Adipocyte (in vitro differentiated cells): Measurements from ENCODE around the gene MTPN.

Experiments
- DNase-seq: peaks from one replicate; pipeline ENCODE4 v3.0.0-alpha.2; 2015; ENCODE audit warnings: low read depth
- H3K27me3 ChIP-seq: replicated peaks from 2 replicates; pipeline ENCODE4 v1.7.0; 2013; ENCODE audit warnings: mild to moderate bottlenecking, low read length, moderate library complexity; ENCODE audit not compliant: control insufficient read depth, insufficient read depth
- H3K36me3 ChIP-seq: 2 replicates; pipeline ENCODE4 v1.7.0; 2013; ENCODE audit warnings: low read length, mild to moderate bottlenecking, moderate library complexity; ENCODE audit not compliant: control insufficient read depth, insufficient read depth, severe bottlenecking
- H3K4me1 ChIP-seq: 2 replicates; pipeline ENCODE4 v1.7.0; 2013; ENCODE audit warnings: mild to moderate bottlenecking, low read length, moderate library complexity; ENCODE audit not compliant: control insufficient read depth, insufficient read depth
- H3K4me3 ChIP-seq: 2 replicates; pipeline ENCODE4 v1.7.0; 2013; ENCODE audit warnings: mild to moderate bottlenecking, low read length, moderate library complexity
- H3K9ac ChIP-seq: 2 replicates; pipeline ENCODE4 v1.7.0; 2013; ENCODE audit warnings: mild to moderate bottlenecking, low read length, moderate library complexity
- H3K9me3 ChIP-seq: 2 replicates; pipeline ENCODE4 v1.7.0; 2013; ENCODE audit warnings: mild to moderate bottlenecking, low read length, moderate library complexity; ENCODE audit not compliant: control insufficient read depth

Gene MTPN

GRCh38 chr7:135934651-135935050 is 42.5 kb downstream of the MTPN start:
- no peak for DNase-seq
- no peak overlapping the region for H3K9ac ChIP-seq
- H3K4me1 ChIP-seq = peaks cover 44% of the 10 kb centered on the region
- H3K36me3 ChIP-seq = peaks cover 2% of the 10 kb centered on the region
- no peaks in the 10 kb centered on the region for H3K9me3 ChIP-seq
- H3K4me3 ChIP-seq = no peak overlapping the region
- H3K27me3 ChIP-seq = no peaks in the 10 kb centered on the region

- Histone ChIP-seq H3K4me3 (no peak overlapping the region), H3K36me3 (peaks cover 12% of the 10 kb centered on the region), H3K9ac (no peak overlapping the region), H3K4me1 (peaks cover 41% of the 10 kb centered on the region), H3K27me3 (no peaks in the 10 kb centered on the region), H3K9me3 (no peaks in the 10 kb centered on the region)
- no peak for DNase-seq
Observed at GRCh38 chr7:135933509-135934188, 43.5 kb downstream of the MTPN start.

GRCh38 chr7:135932131-135932530 is 45.0 kb downstream of the MTPN start:
- Histone ChIP-seq H3K9me3 (no peaks in the 10 kb centered on the region), H3K4me3 (no peak overlapping the region), H3K27me3 (no peaks in the 10 kb centered on the region), H3K9ac (no peak overlapping the region), H3K4me1 (peaks cover 27% of the 10 kb centered on the region), H3K36me3 (peaks cover 23% of the 10 kb centered on the region)
- no peak for DNase-seq

- Histone ChIP-seq H3K36me3 (peaks cover 29% of the 10 kb centered on the region), H3K4me3 (no peak overlapping the region), H3K27me3 (no peaks in the 10 kb centered on the region), H3K9ac (no peak overlapping the region), H3K4me1 (peaks cover 21% of the 10 kb centered on the region), H3K9me3 (no peaks in the 10 kb centered on the region)
- peak; percentile 67 for DNase-seq
Observed at GRCh38 chr7:135930565-135931461, 46.3 kb downstream of the MTPN start.

- H3K4me1 ChIP-seq = peaks cover 21% of the 10 kb centered on the region
- no peak overlapping the region for H3K9ac ChIP-seq
- no peaks in the 10 kb centered on the region for H3K27me3 ChIP-seq
- no peak for DNase-seq
- H3K9me3 ChIP-seq = no peaks in the 10 kb centered on the region
- peaks cover 29% of the 10 kb centered on the region for H3K36me3 ChIP-seq
- H3K4me3 ChIP-seq = no peak overlapping the region
Observed at GRCh38 chr7:135929722-135930141, 47.4 kb downstream of the MTPN start.

- Histone ChIP-seq H3K36me3 (peaks cover 29% of the 10 kb centered on the region), H3K9me3 (no peaks in the 10 kb centered on the region), H3K9ac (no peak overlapping the region), H3K4me3 (no peak overlapping the region), H3K27me3 (no peaks in the 10 kb centered on the region), H3K4me1 (peaks cover 21% of the 10 kb centered on the region)
- no peak for DNase-seq
Observed at GRCh38 chr7:135929249-135929648, 47.9 kb downstream of the MTPN start.

- no peak overlapping the region for H3K9ac ChIP-seq
- no peak overlapping the region for H3K4me3 ChIP-seq
- DNase-seq = no peak
- no peaks in the 10 kb centered on the region for H3K9me3 ChIP-seq
- no peaks in the 10 kb centered on the region for H3K27me3 ChIP-seq
- H3K4me1 ChIP-seq = peaks cover 23% of the 10 kb centered on the region
- H3K36me3 ChIP-seq = peaks cover 29% of the 10 kb centered on the region
Observed at GRCh38 chr7:135928136-135928535, 49.0 kb downstream of the MTPN start.

- H3K4me3 ChIP-seq = no peak overlapping the region
- H3K36me3 ChIP-seq = peaks cover 29% of the 10 kb centered on the region
- no peaks in the 10 kb centered on the region for H3K27me3 ChIP-seq
- peaks cover 17% of the 10 kb centered on the region for H3K4me1 ChIP-seq
- no peak for DNase-seq
- no peaks in the 10 kb centered on the region for H3K9me3 ChIP-seq
- H3K9ac ChIP-seq = no peak overlapping the region
Observed at GRCh38 chr7:135925210-135925609, 51.9 kb downstream of the MTPN start.

- DNase-seq = no peak
- Histone ChIP-seq H3K4me3 (no peak overlapping the region), H3K9ac (no peak overlapping the region), H3K4me1 (peaks cover 15% of the 10 kb centered on the region), H3K27me3 (no peaks in the 10 kb centered on the region), H3K36me3 (peaks cover 23% of the 10 kb centered on the region), H3K9me3 (no peaks in the 10 kb centered on the region)
Observed at GRCh38 chr7:135924302-135924701, 52.9 kb downstream of the MTPN start.

GRCh38 chr7:135922263-135922662 is 54.9 kb downstream of the MTPN start:
- Histone ChIP-seq H3K9ac (no peak overlapping the region), H3K27me3 (no peaks in the 10 kb centered on the region), H3K36me3 (peaks cover 7% of the 10 kb centered on the region), H3K4me1 (peaks cover 22% of the 10 kb centered on the region), H3K4me3 (no peak overlapping the region), H3K9me3 (no peaks in the 10 kb centered on the region)
- DNase-seq = no peak

GRCh38 chr7:135920478-135920877 is 56.7 kb downstream of the MTPN start:
- H3K4me3 ChIP-seq = no peak overlapping the region
- no peaks in the 10 kb centered on the region for H3K27me3 ChIP-seq
- H3K9me3 ChIP-seq = no peaks in the 10 kb centered on the region
- H3K9ac ChIP-seq = no peak overlapping the region
- peaks cover 22% of the 10 kb centered on the region for H3K4me1 ChIP-seq
- H3K36me3 ChIP-seq = no peaks in the 10 kb centered on the region
- no peak for DNase-seq
